B cell (primary cell): Measurements from ENCODE around the gene PARN.

Experiments
- CTCF ChIP-seq: fragments of 200-600 bp; IDR thresholded peaks from one replicate; pipeline ENCODE4 v1.8.0; 2022; ENCODE audit warnings: antibody characterized with exemption, mild to moderate bottlenecking
- EZH2 ChIP-seq: IDR thresholded peaks from 2 replicates; pipeline ENCODE4 v1.6.1; 2012; ENCODE audit warnings: borderline replicate concordance, low read depth, mild to moderate bottlenecking, moderate library complexity, low read length; ENCODE audit not compliant: insufficient read depth, poor library complexity, severe bottlenecking

GRCh38 chr16:14629612-14629918 lies 495 bp downstream of the PARN start:
- TF ChIP-seq CTCF (no peak), EZH2 (no peak)
